T-cell (primary cell): Measurements from ENCODE around the gene ZNF185. TPM values are rescaled to one million over a fixed set of nuclear protein-coding genes. Genes with fewer than 3 reads are reported as not detected.
A peak's percentile ranks its signal among the peaks of the same experiment; 100 is the strongest.

ENCODE experiments used
- ATAC-seq, 4 experiments: fragments of 200-7000 bp in 3 of 4; fragments of 150-1000 bp in 1 of 4; cut with Tn5 transposase; replicated peaks in 1 of 4; 1 replicate in 3 of 4; 2 replicates in 1 of 4; pipeline ENCODE4 v1.10.0; 2021; ENCODE audit warnings: moderate library complexity in 3 of 4, mild to moderate bottlenecking in 2 of 4, moderate number of reproducible peaks in 1 of 4
- CTCF ChIA-PET, 2 donors: fragments of 300-600 bp; sonication (Branson Sonifier 250); formaldehyde crosslinking; loops; one replicate each; lab custom pipeline; 2022; ENCODE audit warnings: antibody characterized with exemption in 2 of 2; lab: Charles Lee
- POLR2A ChIA-PET, 2 donors: fragments of 300-600 bp; sonication (Branson Sonifier 250); formaldehyde crosslinking; loops; one replicate each; lab custom pipeline; 2022; ENCODE audit warnings: antibody characterized with exemption in 2 of 2; lab: Charles Lee
- DNase-seq, 35 experiments: peaks; one replicate each; pipeline versions ENCODE4 v3.0.0 to v3.0.0-alpha.2; 2013 to 2023
- H3K27ac ChIP-seq: one replicate; pipeline ENCODE4 v1.5.1; 2013; ENCODE audit warnings: low read length
- H3K27me3 ChIP-seq, 2 experiments: replicated peaks in 1 of 2; 1 replicate in 1 of 2; 2 replicates in 1 of 2; pipeline versions ENCODE4 v1.6.1 to v1.7.0; 2013; ENCODE audit warnings: low read length in 1 of 2, mixed read lengths in 1 of 2; ENCODE audit not compliant: control insufficient read depth in 2 of 2, insufficient read depth in 2 of 2; ENCODE audit errors: extremely low read depth in 1 of 2
- H3K36me3 ChIP-seq, 2 donors: 1 replicate in 1 of 2; 2 replicates in 1 of 2; pipeline versions ENCODE4 v1.6.1 to v1.7.0; 2013; ENCODE audit warnings: low read length in 1 of 2; ENCODE audit not compliant: control insufficient read depth in 2 of 2, insufficient read depth in 1 of 2; ENCODE audit errors: extremely low read depth in 1 of 2
- H3K4me1 ChIP-seq, 2 experiments: 1 replicate in 1 of 2; 2 replicates in 1 of 2; pipeline versions ENCODE4 v1.6.1 to v1.7.0; 2013; ENCODE audit warnings: low read length in 2 of 2, mixed read lengths in 1 of 2; ENCODE audit not compliant: insufficient read depth in 2 of 2, control insufficient read depth in 1 of 2; ENCODE audit errors: extremely low read depth in 1 of 2
- H3K4me3 ChIP-seq, 2 donors: 1 replicate in 1 of 2; 2 replicates in 1 of 2; pipeline versions ENCODE4 v1.5.1 to v1.7.0; 2013; ENCODE audit warnings: mild to moderate bottlenecking in 2 of 2, low read length in 1 of 2, moderate library complexity in 1 of 2; ENCODE audit not compliant: control insufficient read depth in 1 of 2; ENCODE audit errors: extremely low read depth in 1 of 2
- H3K9me3 ChIP-seq: 2 replicates; pipeline ENCODE4 v1.7.0; 2013
- H3K27ac Mint-ChIP-seq, 2 donors: one replicate each; pipeline ENCODE4 v1.8.0; 2020 to 2021; ENCODE audit warnings: mild to moderate bottlenecking in 2 of 2, mixed read lengths in 2 of 2
- H3K27me3 Mint-ChIP-seq, 2 donors: one replicate each; pipeline ENCODE4 v1.8.0; 2021 to 2022; ENCODE audit warnings: mixed read lengths in 2 of 2
- H3K36me3 Mint-ChIP-seq: one replicate; pipeline ENCODE4 v1.8.0; 2021; ENCODE audit warnings: mixed read lengths
- H3K4me1 Mint-ChIP-seq, 3 donors: one replicate each; pipeline ENCODE4 v1.8.0; 2020 to 2022; ENCODE audit warnings: mixed read lengths in 3 of 3, mild to moderate bottlenecking in 1 of 3
- H3K4me3 Mint-ChIP-seq, 3 donors: one replicate each; pipeline ENCODE4 v1.8.0; 2020 to 2022; ENCODE audit warnings: mild to moderate bottlenecking in 3 of 3, mixed read lengths in 3 of 3, moderate library complexity in 3 of 3
- H3K9me3 Mint-ChIP-seq, 3 donors: one replicate each; pipeline ENCODE4 v1.8.0; 2020 to 2022; ENCODE audit warnings: mixed read lengths in 3 of 3
- WGBS: methylation state at CpG from one replicate; pipeline ENCODE4 v1.1.5; 2013; ENCODE audit warnings: missing lambda C conversion rate; ENCODE audit not compliant: insufficient coverage; 5-methylcytosine and 5-hydroxymethylcytosine counted together
- total RNA-seq, 35 experiments: library from RNA in 6 of 35; stranded (reverse) in 6 of 35; fragments of 120-200 nt in 1 of 35; gene quantifications; one replicate each; pipeline versions ENCODE4 v1.2.1 to v1.2.4 and lab custom pipeline; 2013 to 2026

The ZNF185 gene
- total RNA-seq, 5 donors from 2014 or later (not counting 1 experiment from before 2014, with no cell fraction given), result 1.9 to 3.3 (median 2.2) TPM

DNA sequence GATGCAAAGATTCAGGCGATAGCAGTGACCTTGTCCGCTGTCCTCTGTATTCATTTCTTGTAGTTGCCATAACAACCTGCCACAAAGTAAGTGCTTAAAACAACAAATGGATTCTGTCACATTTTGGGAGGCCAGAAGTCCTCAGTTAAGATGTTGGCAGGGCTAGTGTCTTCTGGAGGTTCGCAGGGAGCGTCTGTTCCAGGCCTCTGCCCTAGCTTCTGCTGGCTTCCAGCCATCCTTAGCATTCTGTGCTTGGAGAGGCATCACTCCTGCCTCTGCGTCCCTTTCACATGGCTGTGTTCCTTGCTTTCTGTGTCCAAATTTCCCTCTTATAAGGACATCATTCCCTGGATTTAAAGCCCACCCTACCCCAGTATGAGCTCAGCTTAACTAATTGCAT, 31.5 kb upstream of the ZNF185 start:
- Histone ChIP-seq H3K27ac (no peak overlapping the region), H3K9me3 (no peaks in the 10 kb centered on the region), H3K4me1 (no peaks in the 10 kb centered on the region), H3K4me3 (no peak overlapping the region), H3K36me3 (peaks cover 4 to 30% of the 10 kb centered on the region in 2 donors), H3K27me3 (no peaks in the 10 kb centered on the region)
- ChIA-PET CTCF (no interaction called here), POLR2A (no interaction called here)
- no peak overlapping the region for H3K27ac Mint-ChIP-seq
- no peak overlapping the region for H3K4me3 Mint-ChIP-seq
- peaks cover 24% of the 10 kb centered on the region for H3K36me3 Mint-ChIP-seq
- no peaks in the 10 kb centered on the region for H3K9me3 Mint-ChIP-seq
- 100% methylated on average over 2 of the region's 5 CpGs for WGBS
- H3K27me3 Mint-ChIP-seq, result no peaks in the 10 kb centered on the region
- no peak for DNase-seq
- no peaks in the 10 kb centered on the region for H3K4me1 Mint-ChIP-seq
- no peak for ATAC-seq

DNA sequence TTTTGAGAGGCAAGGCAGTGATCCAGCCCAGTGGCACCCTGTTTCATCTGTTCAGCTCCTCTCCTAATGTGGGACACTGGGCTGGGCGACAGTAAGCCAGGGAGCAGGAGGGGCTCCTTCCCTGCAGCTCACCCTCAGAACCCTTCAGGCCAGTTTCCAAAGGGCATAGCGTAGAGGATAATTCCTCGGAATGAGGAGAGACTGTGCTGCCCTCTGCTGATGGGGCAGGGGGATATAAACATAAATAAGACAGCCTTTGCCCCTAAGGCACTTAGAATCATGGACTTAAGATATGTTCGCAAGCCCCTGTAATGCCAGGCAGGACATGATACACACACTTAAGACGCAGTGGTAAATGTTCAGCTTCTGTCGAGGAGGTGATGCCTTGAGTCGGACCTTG, 27.9 kb upstream of the ZNF185 start:
- peaks cover 0 to 8% of the 10 kb centered on the region in 2 donors for H3K27me3 Mint-ChIP-seq
- H3K4me3 Mint-ChIP-seq, result no peak overlapping the region
- 98% methylated on average over 4 of the region's 7 CpGs for WGBS
- Histone ChIP-seq H3K4me3 (no peak overlapping the region), H3K36me3 (peaks cover 4 to 17% of the 10 kb centered on the region in 2 donors), H3K27me3 (no peaks in the 10 kb centered on the region), H3K27ac (no peak overlapping the region), H3K4me1 (peaks cover 0 to 14% of the 10 kb centered on the region in 2 experiments), H3K9me3 (no peaks in the 10 kb centered on the region)
- H3K27ac Mint-ChIP-seq, result no peak overlapping the region
- DNase-seq (no peak), ATAC-seq (no peak)
- H3K9me3 Mint-ChIP-seq, result no peaks in the 10 kb centered on the region
- POLR2A ChIA-PET, result no interaction called here
- H3K4me1 Mint-ChIP-seq, result peaks cover 8 to 13% (median 13%) of the 10 kb centered on the region in 3 donors
- CTCF ChIA-PET, result interaction anchor here in 1 of 2 donors (0.6 kb wide), 1 partner anchor 1235 kb away, joined by 3 read pairs; no protein-coding TSS in a partner anchor
- H3K36me3 Mint-ChIP-seq, result peaks cover 23% of the 10 kb centered on the region

DNA sequence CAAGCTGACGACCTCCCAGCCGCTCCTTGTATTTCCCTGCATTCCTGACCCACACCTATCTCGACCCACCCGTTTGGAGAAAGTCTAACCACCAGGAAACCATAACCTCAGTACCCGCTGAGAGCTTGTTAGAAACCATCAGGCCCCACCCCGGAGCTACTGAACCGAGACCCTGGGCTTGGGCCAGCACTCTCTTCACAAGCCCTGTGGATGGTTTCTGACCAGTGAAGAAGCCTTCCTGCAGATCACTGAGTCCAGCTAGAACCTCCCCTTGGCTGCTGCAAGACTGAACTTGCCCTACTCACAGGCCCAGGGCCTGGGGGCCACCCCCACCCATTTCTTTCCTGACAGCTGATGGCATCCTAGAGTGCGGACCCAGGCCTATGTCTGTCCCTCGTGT, 26.6 kb upstream of the ZNF185 start:
- no peaks in the 10 kb centered on the region for H3K9me3 Mint-ChIP-seq
- peaks cover 8 to 13% (median 13%) of the 10 kb centered on the region in 3 donors for H3K4me1 Mint-ChIP-seq
- Histone ChIP-seq H3K27ac (no peak overlapping the region), H3K27me3 (no peaks in the 10 kb centered on the region), H3K4me3 (no peak overlapping the region), H3K36me3 (peaks cover 4 to 13% of the 10 kb centered on the region in 2 donors), H3K4me1 (peaks cover 0 to 14% of the 10 kb centered on the region in 2 experiments), H3K9me3 (no peaks in the 10 kb centered on the region)
- H3K4me3 Mint-ChIP-seq, result no peak overlapping the region
- ATAC-seq, result no peak
- H3K27ac Mint-ChIP-seq, result peak overlapping the region in 1 of 2 donors; percentile 66
- ChIA-PET CTCF (no interaction called here), POLR2A (no interaction called here)
- H3K36me3 Mint-ChIP-seq, result peaks cover 19% of the 10 kb centered on the region
- 67% methylated on average over 2 of the region's 9 CpGs for WGBS
- no peak for DNase-seq
- H3K27me3 Mint-ChIP-seq, result peaks cover 0 to 12% of the 10 kb centered on the region in 2 donors

DNA sequence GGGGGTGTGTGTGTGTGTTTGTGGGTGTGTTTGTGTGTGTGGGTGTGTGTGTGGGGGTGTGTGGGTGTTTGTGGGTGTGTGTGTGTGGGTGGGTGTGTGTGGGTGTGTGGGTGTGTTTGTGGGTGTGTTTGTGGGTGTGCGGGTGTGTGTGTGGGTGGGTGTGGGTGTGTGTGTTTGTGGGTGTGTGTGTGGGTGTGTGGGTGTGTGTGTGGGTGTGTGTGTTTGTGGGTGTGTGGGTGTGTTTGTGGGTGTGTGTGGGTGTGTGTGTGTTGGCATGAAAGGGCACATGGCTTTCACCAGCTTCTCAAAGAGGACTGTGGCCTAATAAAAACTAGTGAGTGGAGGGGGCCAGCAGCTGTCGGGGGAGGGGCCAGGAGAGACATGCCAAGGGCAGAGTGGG, 25.3 kb upstream of the ZNF185 start:
- Histone ChIP-seq H3K4me3 (no peak overlapping the region), H3K4me1 (peaks cover 0 to 14% of the 10 kb centered on the region in 2 experiments), H3K9me3 (no peaks in the 10 kb centered on the region), H3K27me3 (no peaks in the 10 kb centered on the region), H3K36me3 (peaks cover 4 to 13% of the 10 kb centered on the region in 2 donors), H3K27ac (no peak overlapping the region)
- H3K36me3 Mint-ChIP-seq, result peaks cover 19% of the 10 kb centered on the region
- peaks cover 8 to 13% (median 13%) of the 10 kb centered on the region in 3 donors for H3K4me1 Mint-ChIP-seq
- DNase-seq (no peak), ATAC-seq (no peak)
- POLR2A ChIA-PET, result no interaction called here
- CTCF ChIA-PET, result no interaction called here
- no peak overlapping the region for H3K27ac Mint-ChIP-seq
- H3K4me3 Mint-ChIP-seq, result no peak overlapping the region
- H3K27me3 Mint-ChIP-seq, result peaks cover 5 to 13% of the 10 kb centered on the region in 2 donors
- WGBS, result 100% methylated on average over 1 of the region's 2 CpGs
- H3K9me3 Mint-ChIP-seq, result no peaks in the 10 kb centered on the region

DNA sequence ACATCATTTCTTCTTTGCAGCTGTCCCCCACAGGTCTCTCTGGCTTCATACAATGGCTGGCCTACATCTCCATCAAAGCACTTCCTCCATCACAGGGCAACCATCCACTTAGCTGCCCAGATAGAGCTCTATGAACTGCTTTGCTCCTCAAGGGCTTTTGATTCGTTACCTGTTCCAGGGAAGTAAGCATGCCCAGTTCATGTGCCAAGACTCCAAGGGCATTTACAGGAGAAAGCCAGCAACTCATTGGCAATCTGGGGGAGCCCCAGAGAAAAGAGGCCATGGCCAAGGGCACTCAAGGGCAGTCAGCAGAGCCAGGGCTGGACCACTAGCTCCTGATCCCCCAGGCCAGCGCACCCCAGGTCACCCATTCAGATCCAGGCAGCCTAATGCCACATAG, 24.5 kb upstream of the ZNF185 start:
- ChIA-PET POLR2A (no interaction called here), CTCF (no interaction called here)
- H3K4me3 Mint-ChIP-seq, result no peak overlapping the region
- peaks cover 5 to 17% of the 10 kb centered on the region in 2 donors for H3K27me3 Mint-ChIP-seq
- H3K4me1 Mint-ChIP-seq, result peaks cover 8 to 13% (median 13%) of the 10 kb centered on the region in 3 donors
- no peaks in the 10 kb centered on the region for H3K9me3 Mint-ChIP-seq
- peaks cover 19% of the 10 kb centered on the region for H3K36me3 Mint-ChIP-seq
- DNase-seq (no peak), ATAC-seq (no peak)
- Histone ChIP-seq H3K36me3 (peaks cover 4 to 9% of the 10 kb centered on the region in 2 donors), H3K27ac (no peak overlapping the region), H3K27me3 (no peaks in the 10 kb centered on the region), H3K4me1 (peaks cover 0 to 14% of the 10 kb centered on the region in 2 experiments), H3K4me3 (no peak overlapping the region), H3K9me3 (no peaks in the 10 kb centered on the region)
- peak overlapping the region in 1 of 2 donors; percentile 34 for H3K27ac Mint-ChIP-seq
- 100% methylated on average over 1 of the region's 2 CpGs for WGBS

DNA sequence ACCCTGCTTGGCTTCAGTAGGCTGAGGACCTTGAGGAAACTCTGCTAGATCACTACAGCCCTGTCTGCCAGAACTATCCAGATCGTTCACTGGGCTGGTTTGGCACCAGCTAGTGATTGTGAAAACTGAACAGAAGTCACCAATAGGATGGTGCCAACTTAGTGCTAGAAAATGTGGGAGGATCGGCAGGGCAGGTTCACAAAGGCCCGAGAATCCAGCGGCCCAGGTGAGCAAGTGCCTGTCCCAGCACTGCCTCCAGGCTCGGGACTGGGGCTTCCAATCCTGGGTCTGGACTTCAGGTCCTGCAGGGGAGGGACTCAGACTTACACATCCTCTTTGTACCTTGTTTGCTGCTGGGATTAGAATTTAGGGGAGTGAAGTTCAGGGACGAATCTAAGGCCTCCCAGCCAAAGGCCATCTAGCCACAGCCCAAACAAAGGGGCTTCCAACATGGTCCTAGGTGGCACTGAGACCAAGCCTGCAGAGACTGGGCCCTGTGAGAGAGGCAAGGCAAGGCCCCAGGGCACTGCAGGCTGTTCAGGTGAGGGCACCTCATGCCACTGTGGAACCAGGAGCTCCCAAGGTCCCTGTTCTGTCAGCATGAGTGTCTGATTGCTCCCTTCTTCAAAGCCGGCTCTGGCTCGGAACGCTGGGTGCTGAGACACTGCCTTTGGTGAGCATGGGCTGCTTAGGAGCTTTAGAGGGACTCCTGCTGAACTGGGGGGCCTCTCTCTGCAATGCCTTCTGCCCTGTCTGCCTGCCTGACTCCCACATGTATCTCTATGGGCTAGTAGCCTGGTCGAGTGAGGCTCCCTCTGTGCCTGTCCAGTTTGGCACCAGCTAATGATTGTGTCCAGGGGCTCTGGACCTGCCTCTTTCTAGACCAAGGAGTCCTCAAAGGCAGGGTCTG, 20.7 kb upstream of the ZNF185 start:
- H3K9me3 Mint-ChIP-seq, result no peaks in the 10 kb centered on the region
- H3K27me3 Mint-ChIP-seq, result peaks cover 5 to 18% of the 10 kb centered on the region in 2 donors
- H3K27ac Mint-ChIP-seq, result no peak overlapping the region
- H3K27ac ChIP-seq, result no peak overlapping the region
- ChIA-PET CTCF (no interaction called here), POLR2A (no interaction called here)
- 80% methylated on average over 1 of the region's 10 CpGs for WGBS
- H3K4me3 ChIP-seq, result no peak overlapping the region
- no peak overlapping the region for H3K4me3 Mint-ChIP-seq
- H3K27me3 ChIP-seq, result peaks cover 0 to 4% of the 10 kb centered on the region in 2 experiments
- H3K36me3 ChIP-seq, result no peaks in the 10 kb centered on the region
- no peaks in the 10 kb centered on the region for H3K9me3 ChIP-seq
- no peak for ATAC-seq
- peaks cover 2 to 6% (median 6%) of the 10 kb centered on the region in 3 donors for H3K4me1 Mint-ChIP-seq
- no peaks in the 10 kb centered on the region for H3K36me3 Mint-ChIP-seq
- no peak for DNase-seq
- peaks cover 0 to 10% of the 10 kb centered on the region in 2 experiments for H3K4me1 ChIP-seq
